GM10248 (cell line): ENCODE data around the gene ACTL8.
"Not testable (repeated sequence)": the region's sequence is repeated elsewhere in the genome, so short reads cannot be mapped to it uniquely, and the experiment has no call there.

Experiments
- CTCF ChIA-PET: fragments of 300-600 bp; sonication (Branson Sonifier 250); formaldehyde crosslinking; extraction: SDS; loops from one replicate; lab custom pipeline; 2021; ENCODE audit warnings: antibody characterized with exemption; lab: Yijun Ruan, JAX
- POLR2A ChIA-PET: fragments of 350-650 bp; sonication (Branson Sonifier 250); formaldehyde crosslinking; extraction: SDS; loops from one replicate; lab custom pipeline; 2020; ENCODE audit warnings: antibody characterized with exemption; lab: Yijun Ruan, JAX
- DNase-seq: peaks from one replicate; pipeline ENCODE4 v3.0.0; 2012; ENCODE audit errors: extremely low spot score
- TF ChIP-seq, protein P1 (sequence below): IDR thresholded peaks from 2 replicates; pipeline ENCODE4 v1.5.1; 2012; ENCODE audit warnings: mild to moderate bottlenecking, low read depth; ENCODE audit errors: extremely low read depth, missing control alignments, control extremely low read depth

ACTL8 gene

DNA sequence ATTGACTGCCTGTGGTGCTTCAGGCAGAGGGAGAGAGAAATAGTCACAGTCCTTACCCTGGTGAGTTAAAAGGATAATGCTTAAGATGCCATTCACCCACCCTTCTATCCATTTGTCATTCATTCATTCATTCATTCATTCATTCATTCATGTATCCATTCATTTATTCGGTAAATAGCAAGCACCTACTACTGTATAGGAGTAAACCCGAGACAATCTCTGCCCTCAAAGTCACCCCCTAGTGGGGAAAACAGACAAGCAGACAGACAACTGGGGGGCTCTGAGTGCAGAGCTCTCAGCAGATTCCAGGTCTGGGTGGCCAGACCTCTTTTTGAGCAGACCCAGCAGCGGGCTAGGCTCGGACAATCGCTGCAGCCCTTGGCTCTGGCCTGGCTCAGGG, 14.1 kb upstream of the ACTL8 start:
- ChIA-PET POLR2A (no interaction called here), CTCF (no interaction called here)
- TF ChIP-seq, protein P1, sequence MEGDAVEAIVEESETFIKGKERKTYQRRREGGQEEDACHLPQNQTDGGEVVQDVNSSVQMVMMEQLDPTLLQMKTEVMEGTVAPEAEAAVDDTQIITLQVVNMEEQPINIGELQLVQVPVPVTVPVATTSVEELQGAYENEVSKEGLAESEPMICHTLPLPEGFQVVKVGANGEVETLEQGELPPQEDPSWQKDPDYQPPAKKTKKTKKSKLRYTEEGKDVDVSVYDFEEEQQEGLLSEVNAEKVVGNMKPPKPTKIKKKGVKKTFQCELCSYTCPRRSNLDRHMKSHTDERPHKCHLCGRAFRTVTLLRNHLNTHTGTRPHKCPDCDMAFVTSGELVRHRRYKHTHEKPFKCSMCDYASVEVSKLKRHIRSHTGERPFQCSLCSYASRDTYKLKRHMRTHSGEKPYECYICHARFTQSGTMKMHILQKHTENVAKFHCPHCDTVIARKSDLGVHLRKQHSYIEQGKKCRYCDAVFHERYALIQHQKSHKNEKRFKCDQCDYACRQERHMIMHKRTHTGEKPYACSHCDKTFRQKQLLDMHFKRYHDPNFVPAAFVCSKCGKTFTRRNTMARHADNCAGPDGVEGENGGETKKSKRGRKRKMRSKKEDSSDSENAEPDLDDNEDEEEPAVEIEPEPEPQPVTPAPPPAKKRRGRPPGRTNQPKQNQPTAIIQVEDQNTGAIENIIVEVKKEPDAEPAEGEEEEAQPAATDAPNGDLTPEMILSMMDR, result no peak
- no peak for DNase-seq

DNA sequence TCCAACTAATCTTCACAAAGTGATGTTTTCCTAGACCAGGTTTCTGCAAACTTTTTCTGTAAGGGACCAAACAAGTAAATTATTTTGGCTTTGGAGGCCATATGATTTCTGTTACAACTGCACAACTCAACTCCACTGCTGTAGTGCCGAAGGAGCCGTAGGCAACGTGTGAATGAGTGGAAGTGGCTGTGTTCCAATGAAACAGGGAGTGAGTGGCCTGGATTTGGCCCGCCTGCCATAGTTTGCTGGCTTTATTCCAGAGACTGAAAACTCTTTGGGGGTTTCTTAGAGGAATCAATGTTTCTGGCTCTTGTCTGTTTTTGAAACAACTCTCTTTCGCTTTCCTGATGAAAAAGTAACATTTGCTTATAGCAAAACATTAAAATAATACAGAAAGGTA, 12.6 kb upstream of the ACTL8 start:
- CTCF ChIA-PET, result no interaction called here
- no peak for DNase-seq
- TF ChIP-seq, protein P1, result no peak
- POLR2A ChIA-PET, result no interaction called here

DNA sequence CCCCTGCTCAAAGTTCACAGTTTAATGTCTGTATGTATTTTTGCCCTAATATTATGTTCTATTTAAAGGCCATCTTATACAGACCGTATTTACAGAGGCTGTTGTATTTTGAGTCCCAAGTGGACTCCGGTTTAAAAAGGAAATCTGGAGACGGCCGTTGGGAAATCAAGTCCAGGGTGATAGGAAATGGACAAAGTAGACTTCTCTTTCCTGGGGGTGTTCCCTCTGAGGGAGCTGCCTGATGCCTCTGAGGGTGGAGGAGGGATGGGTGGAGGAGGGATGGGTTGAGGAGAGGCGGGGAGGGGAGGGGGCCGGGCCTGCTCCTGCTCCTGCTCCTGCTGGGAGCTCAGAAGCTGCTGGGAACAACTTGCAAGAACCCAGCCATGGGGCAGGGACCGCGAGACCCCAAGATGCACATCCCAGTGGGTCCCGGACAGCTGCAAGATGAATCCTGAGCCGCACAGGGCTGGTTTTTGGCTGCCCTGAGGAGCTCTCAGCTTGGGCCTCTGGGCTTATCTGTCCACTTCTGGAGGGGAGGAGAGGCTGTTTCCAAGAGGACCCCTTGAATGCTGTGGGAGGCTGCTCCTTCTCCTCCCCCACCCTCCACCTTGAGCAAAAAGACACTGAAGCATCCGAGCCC, 12.0 kb upstream of the ACTL8 start:
- POLR2A ChIA-PET, result no interaction called here
- CTCF ChIA-PET, result no interaction called here
- TF ChIP-seq, protein P1, result no peak
- no peak for DNase-seq

DNA sequence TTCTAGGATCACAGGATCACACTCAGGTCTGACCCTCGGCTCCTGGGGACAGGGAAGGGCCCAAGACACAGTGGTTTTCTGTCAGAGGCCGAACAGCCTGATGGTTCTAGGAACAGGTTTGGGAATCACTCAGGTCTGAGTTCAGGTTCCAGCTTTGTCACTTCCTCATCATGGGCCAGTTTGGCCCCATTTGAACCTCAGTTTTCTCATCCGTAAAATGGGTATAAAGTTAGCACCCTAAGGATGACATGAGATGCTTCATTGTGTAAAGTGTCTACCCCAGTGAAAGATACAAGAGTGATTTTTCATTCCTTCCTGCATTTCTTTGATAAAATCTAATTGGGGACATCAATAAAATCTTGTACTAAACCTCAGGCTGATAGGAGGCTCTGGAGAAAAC, 11.2 kb upstream of the ACTL8 start:
- no peak for DNase-seq
- TF ChIP-seq, protein P1, result no peak
- ChIA-PET CTCF (interaction anchor here (0.8 kb wide), 1 partner anchor 9 kb away, joined by 3 read pairs; no protein-coding TSS in a partner anchor), POLR2A (no interaction called here)

DNA sequence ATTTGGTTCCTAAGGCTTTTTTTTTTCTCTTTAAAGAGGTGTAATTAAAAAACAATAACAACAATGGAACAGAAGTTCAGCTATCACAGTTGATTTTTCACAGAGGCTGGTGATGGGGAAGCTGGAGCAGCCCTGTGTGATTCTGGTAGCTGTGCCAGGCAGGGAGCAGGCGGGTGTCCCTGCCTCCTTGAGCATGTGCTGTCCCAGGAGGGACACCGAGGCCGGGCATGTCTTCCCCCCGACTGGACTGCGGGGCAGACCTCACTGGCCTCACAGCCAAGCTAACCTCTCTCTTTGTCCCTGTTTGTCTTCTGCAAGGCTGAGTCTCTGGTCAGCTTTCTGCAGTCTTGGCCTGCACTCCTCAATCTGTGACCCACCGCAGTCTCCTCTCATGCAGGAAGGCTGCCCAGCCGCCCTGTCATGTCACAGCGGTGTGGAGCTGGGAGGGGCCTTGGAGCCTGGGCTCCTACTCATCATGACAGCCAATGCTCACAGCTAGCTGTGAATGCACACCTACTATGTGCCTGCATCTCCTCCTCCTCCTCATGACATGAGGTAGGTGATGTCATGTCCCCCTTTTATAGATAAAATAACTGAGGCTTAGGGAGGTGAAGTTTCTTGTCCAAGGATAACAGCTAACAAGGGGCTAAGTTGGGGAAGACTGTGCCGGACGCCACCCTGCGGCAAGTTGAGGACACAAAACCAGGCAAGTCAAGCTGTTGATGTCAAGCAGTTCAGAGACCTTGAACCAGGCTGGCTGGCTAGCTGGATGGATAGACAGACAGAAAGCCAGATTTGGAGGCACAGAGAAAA, 10.3 kb upstream of the ACTL8 start:
- ChIA-PET CTCF (interaction anchor here (0.8 to 1.2 kb wide), 2 partner anchors 8 kb away, joined by 3 to 4 read pairs; no protein-coding TSS in a partner anchor), POLR2A (no interaction called here)

DNA sequence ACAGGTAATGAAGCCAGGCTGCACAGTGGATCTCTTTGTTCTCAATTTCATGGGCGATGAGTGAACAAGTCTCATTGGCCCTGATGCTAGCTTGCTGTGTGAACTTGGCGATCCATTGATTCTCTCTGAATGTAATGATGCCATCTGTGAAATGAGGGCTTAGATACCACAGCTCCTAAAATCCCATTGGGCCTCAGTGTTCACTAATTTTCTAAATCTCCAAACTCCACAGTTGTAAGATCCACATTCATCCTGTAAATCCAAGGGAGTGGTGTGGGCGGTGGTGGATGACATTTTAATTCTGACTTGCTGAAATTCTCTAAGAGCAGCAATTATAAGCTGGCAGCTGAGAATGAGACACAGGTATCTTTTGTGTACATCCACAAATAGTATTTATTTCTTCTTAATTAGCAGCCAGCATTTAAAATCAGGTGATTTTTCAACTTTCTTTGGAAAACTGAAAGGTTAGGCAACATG, 9.6 kb upstream of the ACTL8 start:
- ChIA-PET CTCF (interaction anchor here (1.2 kb wide), 1 partner anchor 9 kb away, joined by 4 read pairs; no protein-coding TSS in a partner anchor), POLR2A (no interaction called here)
- TF ChIP-seq, protein P1, result no peak
- no peak for DNase-seq

More for the DNA sequence above, 10.3 kb upstream of the ACTL8 start:
- TF ChIP-seq, protein P1, result no peak
- DNase-seq, result no peak

DNA sequence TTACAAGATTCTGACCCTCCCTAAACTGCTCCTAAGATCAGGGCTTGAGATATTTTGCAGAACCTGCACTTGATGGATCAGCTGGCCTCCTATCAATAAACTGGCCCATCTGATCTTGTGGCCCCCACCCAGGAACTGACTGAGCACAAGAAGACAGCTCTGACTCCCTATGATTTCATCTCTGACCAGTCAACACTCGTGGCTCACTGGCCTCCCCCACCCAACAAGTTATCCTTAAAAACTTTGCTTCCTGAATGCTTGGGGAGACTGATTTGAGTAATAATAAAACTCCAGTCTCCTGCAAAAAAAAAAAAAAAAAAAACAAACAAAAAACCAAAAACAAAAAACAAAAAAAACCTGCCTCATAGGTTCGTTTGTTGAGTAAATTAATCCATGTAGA, 8.9 kb upstream of the ACTL8 start:
- DNase-seq, POLR2A ChIA-PET: not testable (repeated sequence)
- CTCF ChIA-PET, result interaction anchor here (1.2 kb wide), 1 partner anchor 10 kb away, joined by 4 read pairs; no protein-coding TSS in a partner anchor
